Effector memory CD4-positive, alpha-beta T cell (primary cell): ENCODE measurements around the gene CDC14B.
"Not testable (repeated sequence)": the region's sequence is repeated elsewhere in the genome, so short reads cannot be mapped to it uniquely, and the experiment has no call there.

Source experiments
- DNase-seq, 3 donors: peaks; one replicate each; pipeline ENCODE4 v3.0.0-alpha.2; 2020
- H3K27ac ChIP-seq: 2 replicates; pipeline ENCODE4 v1.7.0; 2013; ENCODE audit warnings: mild to moderate bottlenecking, low read length, moderate library complexity; ENCODE audit not compliant: insufficient read depth, poor library complexity, severe bottlenecking
- H3K27me3 ChIP-seq: replicated peaks from 2 replicates; pipeline ENCODE4 v1.7.0; 2013; ENCODE audit warnings: mild to moderate bottlenecking, low read length; ENCODE audit not compliant: insufficient read depth, control insufficient read depth, poor library complexity, severe bottlenecking
- H3K36me3 ChIP-seq: 2 replicates; pipeline ENCODE4 v1.7.0; 2013; ENCODE audit warnings: mild to moderate bottlenecking, low read length, moderate library complexity; ENCODE audit not compliant: control insufficient read depth, insufficient read depth
- H3K4me1 ChIP-seq: 2 replicates; pipeline ENCODE4 v1.7.0; 2013; ENCODE audit warnings: low read length, mild to moderate bottlenecking; ENCODE audit not compliant: control insufficient read depth, insufficient read depth, poor library complexity, severe bottlenecking
- H3K4me3 ChIP-seq: 2 replicates; pipeline ENCODE4 v1.7.0; 2013; ENCODE audit warnings: low read length, low read depth, mild to moderate bottlenecking; ENCODE audit not compliant: insufficient read depth, poor library complexity, severe bottlenecking
- H3K9me3 ChIP-seq: 2 replicates; pipeline ENCODE4 v1.7.0; 2013; ENCODE audit warnings: mild to moderate bottlenecking, low read length, moderate library complexity; ENCODE audit not compliant: control insufficient read depth

The CDC14B gene

GRCh38 chr9:96626912-96627311 is 7.3 kb upstream of the CDC14B start:
- Histone ChIP-seq H3K4me3 (no peak overlapping the region), H3K27ac (no peak overlapping the region), H3K27me3 (no peaks in the 10 kb centered on the region), H3K9me3 (no peaks in the 10 kb centered on the region), H3K4me1 (no peaks in the 10 kb centered on the region), H3K36me3 (no peaks in the 10 kb centered on the region)
- DNase-seq: no peak

DNA sequence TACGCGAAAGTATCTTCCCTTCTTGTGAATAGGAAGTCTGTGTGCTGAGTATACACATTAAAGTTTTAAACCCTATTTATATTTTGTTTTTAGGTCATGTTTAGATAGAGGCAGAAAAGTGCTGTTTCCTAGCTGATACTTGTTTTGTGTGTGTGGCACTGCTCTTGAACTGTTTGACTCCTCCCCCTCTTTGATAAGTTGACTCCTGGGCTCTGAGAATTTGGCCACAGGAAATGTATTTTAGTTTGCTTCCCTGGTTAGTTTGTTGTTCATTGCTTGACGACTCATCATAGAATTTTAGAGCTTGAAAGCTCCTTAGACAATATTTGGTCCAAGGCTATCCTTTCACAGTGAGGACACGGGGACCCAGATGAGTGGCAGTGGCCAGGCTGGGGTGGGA is 2.0 kb upstream of the CDC14B start:
- Histone ChIP-seq H3K27ac (no peak overlapping the region), H3K9me3 (no peaks in the 10 kb centered on the region), H3K4me3 (no peak overlapping the region), H3K36me3 (no peaks in the 10 kb centered on the region), H3K27me3 (peaks cover 8% of the 10 kb centered on the region), H3K4me1 (peaks cover 7% of the 10 kb centered on the region)
- DNase-seq: no peak

- H3K36me3 ChIP-seq: no peaks in the 10 kb centered on the region
- H3K9me3 ChIP-seq: no peaks in the 10 kb centered on the region
- H3K4me1 ChIP-seq: peaks cover 7% of the 10 kb centered on the region
- no peak for DNase-seq
- H3K27ac ChIP-seq: no peak overlapping the region
- H3K4me3 ChIP-seq: no peak overlapping the region
- peaks cover 8% of the 10 kb centered on the region for H3K27me3 ChIP-seq
These were observed 1.2 kb upstream of the CDC14B start for GRCh38 chr9:96620832-96621269.

DNA sequence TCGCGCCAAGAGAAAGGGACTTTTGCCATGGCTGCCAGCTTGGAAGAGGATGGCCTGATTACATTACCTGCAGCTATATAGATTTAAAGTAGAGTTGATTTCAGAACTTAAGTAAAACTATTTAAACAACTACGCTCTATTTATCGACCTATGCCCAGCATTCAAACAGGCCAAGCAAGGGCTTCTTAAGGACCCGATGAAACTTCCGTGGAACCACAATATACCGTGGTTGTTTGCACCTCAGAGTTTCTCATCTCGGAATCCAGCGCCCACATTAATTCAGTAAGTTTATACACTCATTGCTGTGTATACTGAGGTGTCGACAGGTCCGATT is 505 bp upstream of the CDC14B start:
- peaks cover 8% of the 10 kb centered on the region for H3K27me3 ChIP-seq
- no peaks in the 10 kb centered on the region for H3K36me3 ChIP-seq
- H3K4me3 ChIP-seq: no peak overlapping the region
- H3K9me3 ChIP-seq: no peaks in the 10 kb centered on the region
- no peak overlapping the region for H3K27ac ChIP-seq
- DNase-seq: no peak
- H3K4me1 ChIP-seq: peaks cover 7% of the 10 kb centered on the region

GRCh38 chr9:96619124-96619465 is 548 bp downstream of the CDC14B start:
- H3K27ac ChIP-seq: no peak overlapping the region
- H3K4me1 ChIP-seq: peaks cover 7% of the 10 kb centered on the region
- no peaks in the 10 kb centered on the region for H3K9me3 ChIP-seq
- DNase-seq: no peak
- peak overlapping the region; percentile 46 for H3K4me3 ChIP-seq
- peaks cover 8% of the 10 kb centered on the region for H3K27me3 ChIP-seq
- no peaks in the 10 kb centered on the region for H3K36me3 ChIP-seq

DNA sequence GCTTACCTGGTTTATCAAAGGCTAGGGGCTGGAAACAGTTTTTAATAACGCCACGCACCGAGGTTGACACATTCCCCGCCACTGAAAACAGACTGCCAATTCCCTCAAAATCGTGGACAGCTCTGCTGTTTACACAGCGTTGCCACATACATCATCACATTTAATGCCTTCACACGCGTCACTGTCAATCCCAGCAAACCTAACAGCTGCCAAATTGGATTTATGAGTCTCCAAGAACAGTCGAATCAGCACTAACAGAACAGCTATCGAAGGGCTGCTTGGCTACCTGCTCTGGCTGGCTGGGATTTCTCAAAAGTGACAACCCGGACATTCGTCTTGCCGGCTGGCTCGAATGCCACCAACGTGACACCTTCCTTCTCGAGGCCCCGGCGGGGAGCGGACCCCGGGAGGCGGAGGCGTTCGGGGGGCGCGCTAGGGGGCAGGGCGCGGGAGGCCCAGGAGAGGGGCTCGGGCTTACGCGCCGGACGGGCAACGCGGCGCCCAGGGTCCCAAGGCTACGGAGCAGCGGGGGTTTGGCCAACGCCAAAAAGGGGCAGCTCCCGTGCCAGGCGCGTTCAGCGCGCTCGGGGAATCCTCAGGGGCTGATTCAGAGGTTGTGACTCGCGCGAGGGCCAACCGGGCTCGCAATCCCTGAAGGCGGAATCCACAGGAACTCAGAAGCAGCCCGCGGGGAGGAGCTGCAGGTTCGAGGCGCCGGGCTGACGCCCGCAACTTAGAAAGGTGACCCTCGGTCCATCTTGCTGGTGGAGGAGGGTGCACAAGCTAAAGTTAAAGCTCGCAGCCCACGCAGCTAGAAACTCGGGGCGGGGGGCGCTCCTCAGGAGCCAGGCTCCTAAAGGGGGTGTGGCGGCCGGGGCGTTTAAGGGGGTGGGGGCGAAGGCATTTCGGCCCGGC is 1.2 kb downstream of the CDC14B start:
- Histone ChIP-seq H3K36me3 (no peaks in the 10 kb centered on the region), H3K27ac (no peak overlapping the region), H3K9me3 (no peaks in the 10 kb centered on the region), H3K4me1 (peaks cover 7% of the 10 kb centered on the region), H3K27me3 (peaks cover 8% of the 10 kb centered on the region), H3K4me3 (peak overlapping the region; percentile 46)
- no peak for DNase-seq

DNA sequence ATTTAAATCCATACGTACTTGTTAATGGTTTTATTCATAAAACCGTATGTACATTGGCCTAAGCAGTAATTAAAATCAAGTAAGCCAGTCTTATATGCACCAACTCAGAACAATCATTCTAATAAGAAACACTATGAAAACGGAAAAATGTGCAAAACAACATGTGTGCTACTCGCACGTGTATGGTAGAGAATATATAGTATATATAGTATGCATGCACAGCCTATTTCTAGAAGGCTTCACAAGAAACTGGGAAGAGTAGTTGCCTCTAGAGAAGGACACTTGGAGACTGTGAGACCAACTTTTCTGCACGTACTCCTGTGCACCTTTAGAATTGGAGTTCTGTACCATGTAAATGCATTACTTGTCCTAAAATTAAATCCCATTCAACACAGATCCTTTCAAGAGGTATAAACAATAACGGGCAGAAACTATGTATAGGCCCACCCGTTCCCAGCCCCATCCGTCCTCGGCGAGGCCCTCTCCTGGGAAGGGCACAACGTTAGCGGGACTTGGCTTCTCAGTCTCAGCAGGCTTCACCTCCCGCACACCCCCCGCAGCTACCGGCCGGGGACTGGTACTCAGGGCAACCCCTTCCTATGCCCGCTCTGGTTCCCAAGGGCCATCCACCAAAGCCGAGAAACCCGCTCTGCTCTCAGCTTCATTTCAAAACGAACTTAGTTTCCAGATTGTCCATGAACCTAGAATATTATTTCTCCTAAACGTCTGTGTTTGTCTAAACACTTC is 2.0 kb downstream of the CDC14B start:
- H3K4me3 ChIP-seq: no peak overlapping the region

GRCh38 chr9:96616817-96617438 is 2.7 kb downstream of the CDC14B start:
- no peak for DNase-seq
- peaks cover 7% of the 10 kb centered on the region for H3K4me1 ChIP-seq
- peaks cover 8% of the 10 kb centered on the region for H3K27me3 ChIP-seq

More for the DNA sequence above, 2.0 kb downstream of the CDC14B start:
- Histone ChIP-seq H3K9me3 (no peaks in the 10 kb centered on the region), H3K27me3 (peaks cover 8% of the 10 kb centered on the region), H3K36me3 (no peaks in the 10 kb centered on the region), H3K27ac (no peak overlapping the region), H3K4me1 (peaks cover 7% of the 10 kb centered on the region)
- DNase-seq: no peak

GRCh38 chr9:96615411-96615810 is 4.2 kb downstream of the CDC14B start:
- H3K36me3 ChIP-seq: no peaks in the 10 kb centered on the region
- no peak overlapping the region for H3K4me3 ChIP-seq
- peaks cover 8% of the 10 kb centered on the region for H3K27me3 ChIP-seq
- no peak for DNase-seq
- peaks cover 7% of the 10 kb centered on the region for H3K4me1 ChIP-seq
- H3K9me3 ChIP-seq: no peaks in the 10 kb centered on the region
- H3K27ac ChIP-seq: no peak overlapping the region

More at GRCh38 chr9:96616817-96617438, 2.7 kb downstream of the CDC14B start:
- no peaks in the 10 kb centered on the region for H3K36me3 ChIP-seq
- no peak overlapping the region for H3K27ac ChIP-seq
- H3K4me3 ChIP-seq: no peak overlapping the region
- H3K9me3 ChIP-seq: no peaks in the 10 kb centered on the region

DNA sequence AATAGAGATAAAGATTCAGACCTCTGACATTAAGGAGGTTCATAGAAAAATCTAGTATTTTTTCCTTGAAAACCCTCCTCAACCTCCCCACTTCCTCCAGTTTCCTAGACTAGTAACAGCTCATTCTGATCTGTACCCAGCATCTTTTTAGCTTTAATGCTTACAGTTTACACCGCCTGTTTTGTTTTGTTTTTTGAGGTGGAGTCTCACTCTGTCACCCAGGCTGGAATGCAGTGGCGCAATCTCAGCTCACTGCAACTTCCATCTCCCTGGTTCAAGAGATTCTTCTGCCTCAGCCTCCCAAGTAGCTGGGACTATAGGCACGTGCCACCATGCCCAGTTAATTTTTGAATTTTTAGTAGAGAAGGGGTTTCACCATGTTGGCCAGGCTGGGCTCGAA is 5.0 kb downstream of the CDC14B start:
- not testable (repeated sequence) for DNase-seq, H3K27ac ChIP-seq, H3K36me3 ChIP-seq, H3K27me3 ChIP-seq, H3K4me3 ChIP-seq, H3K4me1 ChIP-seq, H3K9me3 ChIP-seq
